Measurements from ENCODE around the gene FRMPD1.

The FRMPD1 gene

DNA sequence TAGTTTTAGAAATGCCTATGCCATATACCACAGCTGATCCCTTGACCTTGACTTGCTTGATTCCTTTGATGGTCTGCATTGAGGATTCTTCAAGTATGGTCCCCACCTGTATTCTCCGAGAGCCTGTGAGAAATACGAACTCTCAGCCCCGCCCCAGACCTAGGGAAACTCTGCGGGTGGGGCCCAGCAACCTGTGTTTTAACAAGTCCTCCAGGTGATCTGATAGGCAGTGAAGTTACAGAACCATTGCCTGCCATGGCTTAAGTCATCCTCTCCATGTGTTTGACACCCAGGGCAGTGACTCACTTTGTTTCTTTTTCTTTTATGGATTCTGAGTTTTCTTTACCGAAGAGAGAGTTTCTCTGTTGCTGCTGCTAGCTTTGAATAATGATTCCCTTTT lies 18.5 kb downstream of the FRMPD1 start:
- no peaks in the 10 kb centered on the region for H3K36me3 ChIP-seq (ENCODE audit: insufficient read depth)
- H3K27me3 ChIP-seq (ENCODE audit: insufficient read depth, low read depth) = no peaks in the 10 kb centered on the region
- H3K27ac ChIP-seq = no peak overlapping the region
- H2AFZ ChIP-seq (ENCODE audit: low read depth) = no peak overlapping the region
- no peaks in the 10 kb centered on the region for H4K20me1 ChIP-seq (ENCODE audit: insufficient read depth)
- no peak overlapping the region for H3K4me3 ChIP-seq (IDR thresholded peaks at IDR 0.05; ENCODE audit: insufficient read depth, low read depth, low read length)
- TF ChIP-seq, protein P1, sequence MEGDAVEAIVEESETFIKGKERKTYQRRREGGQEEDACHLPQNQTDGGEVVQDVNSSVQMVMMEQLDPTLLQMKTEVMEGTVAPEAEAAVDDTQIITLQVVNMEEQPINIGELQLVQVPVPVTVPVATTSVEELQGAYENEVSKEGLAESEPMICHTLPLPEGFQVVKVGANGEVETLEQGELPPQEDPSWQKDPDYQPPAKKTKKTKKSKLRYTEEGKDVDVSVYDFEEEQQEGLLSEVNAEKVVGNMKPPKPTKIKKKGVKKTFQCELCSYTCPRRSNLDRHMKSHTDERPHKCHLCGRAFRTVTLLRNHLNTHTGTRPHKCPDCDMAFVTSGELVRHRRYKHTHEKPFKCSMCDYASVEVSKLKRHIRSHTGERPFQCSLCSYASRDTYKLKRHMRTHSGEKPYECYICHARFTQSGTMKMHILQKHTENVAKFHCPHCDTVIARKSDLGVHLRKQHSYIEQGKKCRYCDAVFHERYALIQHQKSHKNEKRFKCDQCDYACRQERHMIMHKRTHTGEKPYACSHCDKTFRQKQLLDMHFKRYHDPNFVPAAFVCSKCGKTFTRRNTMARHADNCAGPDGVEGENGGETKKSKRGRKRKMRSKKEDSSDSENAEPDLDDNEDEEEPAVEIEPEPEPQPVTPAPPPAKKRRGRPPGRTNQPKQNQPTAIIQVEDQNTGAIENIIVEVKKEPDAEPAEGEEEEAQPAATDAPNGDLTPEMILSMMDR (conservative IDR thresholded peaks at IDR 0.05; ENCODE audit: low read depth, low read length) = no peak
- H3K4me2 ChIP-seq = no peak overlapping the region
- no peak overlapping the region for H3K9ac ChIP-seq
- no peaks in the 10 kb centered on the region for H3K79me2 ChIP-seq (ENCODE audit: insufficient read depth, low read depth)
- no peaks in the 10 kb centered on the region for H3K4me1 ChIP-seq (ENCODE audit: low read depth, poor library complexity, severe bottlenecking)

DNA sequence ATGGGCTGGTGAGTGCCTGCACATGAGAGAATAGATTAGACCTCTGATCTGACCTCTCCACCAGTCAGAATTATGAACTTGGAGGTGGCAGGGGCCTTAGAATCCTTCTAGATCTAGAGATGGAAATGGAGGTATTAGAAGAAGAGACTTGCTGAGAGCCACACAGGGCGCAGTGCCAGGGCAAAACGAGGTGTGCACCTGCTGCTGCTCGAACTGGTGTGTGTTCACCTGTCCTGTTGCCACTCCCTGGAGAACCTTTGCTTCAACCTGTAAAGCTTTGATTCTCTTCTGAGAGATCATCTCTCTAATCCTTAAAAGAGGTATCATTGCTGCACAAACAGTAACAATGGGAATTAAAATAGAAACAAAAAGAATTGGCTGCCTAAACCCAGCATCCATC lies 24.9 kb downstream of the FRMPD1 start:
- Histone ChIP-seq H3K27ac (no peak overlapping the region), H3K4me1 (ENCODE audit: low read depth, poor library complexity, severe bottlenecking) (no peaks in the 10 kb centered on the region), H2AFZ (ENCODE audit: low read depth) (no peak overlapping the region), H3K9ac (no peak overlapping the region), H3K4me2 (no peak overlapping the region), H4K20me1 (ENCODE audit: insufficient read depth) (no peaks in the 10 kb centered on the region), H3K79me2 (ENCODE audit: insufficient read depth, low read depth) (no peaks in the 10 kb centered on the region), H3K27me3 (ENCODE audit: insufficient read depth, low read depth) (no peaks in the 10 kb centered on the region), H3K4me3 (IDR thresholded peaks at IDR 0.05; ENCODE audit: insufficient read depth, low read depth, low read length) (no peak overlapping the region), H3K36me3 (ENCODE audit: insufficient read depth) (no peaks in the 10 kb centered on the region)
- TF ChIP-seq, protein P1 (conservative IDR thresholded peaks at IDR 0.05; ENCODE audit: low read depth, low read length) = no peak

DNA sequence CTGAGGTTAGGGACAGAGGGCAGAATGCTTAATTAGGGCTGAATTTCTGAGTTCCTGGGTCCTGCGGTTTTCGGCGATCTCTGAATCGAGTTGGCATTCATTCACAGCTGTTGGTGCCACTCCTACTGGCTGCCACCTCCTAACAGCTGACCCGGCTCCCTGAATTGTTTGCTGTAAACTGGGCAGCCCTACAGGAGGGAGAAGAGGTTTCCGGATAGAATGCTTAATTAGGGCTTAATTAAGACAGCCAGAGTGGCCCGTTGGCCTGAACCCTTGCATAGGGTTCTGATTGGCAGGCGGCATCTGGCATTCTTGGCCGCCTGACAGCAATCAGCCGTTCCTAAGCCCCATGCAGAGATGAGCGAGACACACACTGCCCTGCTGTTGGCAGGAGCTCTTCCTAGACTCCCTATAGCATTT lies 25.7 kb downstream of the FRMPD1 start:
- no peaks in the 10 kb centered on the region for H3K4me1 ChIP-seq (ENCODE audit: low read depth, poor library complexity, severe bottlenecking)
- TF ChIP-seq, protein P1 (conservative IDR thresholded peaks at IDR 0.05; ENCODE audit: low read depth, low read length) = no peak
- H3K27ac ChIP-seq = no peak overlapping the region
- no peaks in the 10 kb centered on the region for H3K36me3 ChIP-seq (ENCODE audit: insufficient read depth)
- H3K4me2 ChIP-seq = no peak overlapping the region
- H3K9ac ChIP-seq = no peak overlapping the region
- H4K20me1 ChIP-seq (ENCODE audit: insufficient read depth) = no peaks in the 10 kb centered on the region
- H2AFZ ChIP-seq (ENCODE audit: low read depth) = no peak overlapping the region
- H3K79me2 ChIP-seq (ENCODE audit: insufficient read depth, low read depth) = no peaks in the 10 kb centered on the region
- no peaks in the 10 kb centered on the region for H3K27me3 ChIP-seq (ENCODE audit: insufficient read depth, low read depth)
- H3K4me3 ChIP-seq (IDR thresholded peaks at IDR 0.05; ENCODE audit: insufficient read depth, low read depth, low read length) = no peak overlapping the region

DNA sequence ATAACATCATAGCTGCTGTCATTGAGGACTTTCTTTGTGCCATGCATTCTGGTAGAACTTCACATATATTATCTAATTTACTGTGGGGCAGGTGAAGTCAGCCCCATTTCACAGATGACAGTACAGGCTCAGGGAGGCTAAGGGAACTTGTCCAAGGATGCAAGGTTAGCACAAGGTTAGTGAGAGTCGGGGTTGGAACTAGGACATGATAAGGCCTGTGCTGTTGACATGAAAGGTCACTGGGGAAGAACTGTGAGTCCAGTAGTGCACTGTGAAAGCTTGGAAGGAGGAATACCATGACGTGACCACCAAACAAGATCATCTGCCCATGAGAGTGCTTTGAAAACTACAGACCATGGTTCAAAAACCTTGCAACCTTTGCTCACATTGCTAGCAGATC lies 26.7 kb downstream of the FRMPD1 start:
- Histone ChIP-seq H3K36me3 (ENCODE audit: insufficient read depth) (no peaks in the 10 kb centered on the region), H4K20me1 (ENCODE audit: insufficient read depth) (no peaks in the 10 kb centered on the region), H3K9ac (no peak overlapping the region), H3K27ac (no peak overlapping the region), H3K4me1 (ENCODE audit: low read depth, poor library complexity, severe bottlenecking) (no peaks in the 10 kb centered on the region), H3K79me2 (ENCODE audit: insufficient read depth, low read depth) (no peaks in the 10 kb centered on the region), H2AFZ (ENCODE audit: low read depth) (no peak overlapping the region), H3K4me3 (IDR thresholded peaks at IDR 0.05; ENCODE audit: insufficient read depth, low read depth, low read length) (no peak overlapping the region), H3K4me2 (no peak overlapping the region), H3K27me3 (ENCODE audit: insufficient read depth, low read depth) (no peaks in the 10 kb centered on the region)
- TF ChIP-seq, protein P1 (conservative IDR thresholded peaks at IDR 0.05; ENCODE audit: low read depth, low read length) = no peak

Data from KMS-11 (cell line).